ENCODE data around the gene HOMER1. TPM values are rescaled to one million over a fixed set of nuclear protein-coding genes. Genes with fewer than 3 reads are reported as not detected.
A peak's percentile ranks its signal among the peaks of the same experiment; 100 is the strongest.

The HOMER1 gene
- total and polyA plus RNA-seq, 2 of the 13 experiments (the other 11 are each of a cell fraction or from before 2014, with no cell fraction given): 5.3 to 24.8 TPM

DNA sequence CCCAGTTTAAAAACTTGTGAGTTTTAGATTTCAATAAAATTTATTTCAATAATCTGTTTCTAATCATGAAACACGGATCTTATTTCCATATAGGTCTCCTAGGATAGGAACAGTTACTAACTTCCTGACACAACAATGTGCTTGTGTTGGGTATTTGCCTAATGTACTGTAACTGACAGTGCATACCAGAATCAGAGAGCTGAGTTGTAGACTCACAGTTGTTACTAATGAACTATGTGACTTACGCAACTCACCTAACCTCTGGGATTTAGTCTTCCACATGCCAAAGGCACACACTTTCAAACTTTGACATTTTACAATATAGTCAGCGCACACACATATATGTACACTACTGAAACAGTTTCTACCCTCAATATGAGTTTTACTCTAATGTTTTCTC, 77.7 kb downstream of the HOMER1 start (continued):
- TF ChIP-seq KDM3A (CRISPR knock-in tag; IDR thresholded peaks at IDR 0.05; ENCODE audit: low read depth): no peak
- TF ChIP-seq ZNF644 (CRISPR knock-in tag; IDR thresholded peaks at IDR 0.05; ENCODE audit: low read depth): peak; percentile 70
- TF ChIP-seq HNF4A (CRISPR knock-in tag; IDR thresholded peaks at IDR 0.05): peak; percentile 67
- TF ChIP-seq ZC3H4 (CRISPR knock-in tag; IDR thresholded peaks at IDR 0.05; ENCODE audit: borderline replicate concordance): no peak
- TF ChIP-seq, protein P1, sequence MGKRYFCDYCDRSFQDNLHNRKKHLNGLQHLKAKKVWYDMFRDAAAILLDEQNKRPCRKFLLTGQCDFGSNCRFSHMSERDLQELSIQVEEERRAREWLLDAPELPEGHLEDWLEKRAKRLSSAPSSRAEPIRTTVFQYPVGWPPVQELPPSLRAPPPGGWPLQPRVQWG (CRISPR knock-in tag; IDR thresholded peaks at IDR 0.05; ENCODE audit: borderline replicate concordance, low read depth): no peak
- TF ChIP-seq SYNCRIP (IDR thresholded peaks at IDR 0.05; ENCODE audit: insufficient read depth, low read depth, low read length): no peak
- no peak for TF ChIP-seq NFIB (CRISPR knock-in tag; IDR thresholded peaks at IDR 0.05; ENCODE audit: borderline replicate concordance)
- TF ChIP-seq CREB3 (CRISPR knock-in tag; IDR thresholded peaks at IDR 0.05): no peak
- TF ChIP-seq, protein P2, sequence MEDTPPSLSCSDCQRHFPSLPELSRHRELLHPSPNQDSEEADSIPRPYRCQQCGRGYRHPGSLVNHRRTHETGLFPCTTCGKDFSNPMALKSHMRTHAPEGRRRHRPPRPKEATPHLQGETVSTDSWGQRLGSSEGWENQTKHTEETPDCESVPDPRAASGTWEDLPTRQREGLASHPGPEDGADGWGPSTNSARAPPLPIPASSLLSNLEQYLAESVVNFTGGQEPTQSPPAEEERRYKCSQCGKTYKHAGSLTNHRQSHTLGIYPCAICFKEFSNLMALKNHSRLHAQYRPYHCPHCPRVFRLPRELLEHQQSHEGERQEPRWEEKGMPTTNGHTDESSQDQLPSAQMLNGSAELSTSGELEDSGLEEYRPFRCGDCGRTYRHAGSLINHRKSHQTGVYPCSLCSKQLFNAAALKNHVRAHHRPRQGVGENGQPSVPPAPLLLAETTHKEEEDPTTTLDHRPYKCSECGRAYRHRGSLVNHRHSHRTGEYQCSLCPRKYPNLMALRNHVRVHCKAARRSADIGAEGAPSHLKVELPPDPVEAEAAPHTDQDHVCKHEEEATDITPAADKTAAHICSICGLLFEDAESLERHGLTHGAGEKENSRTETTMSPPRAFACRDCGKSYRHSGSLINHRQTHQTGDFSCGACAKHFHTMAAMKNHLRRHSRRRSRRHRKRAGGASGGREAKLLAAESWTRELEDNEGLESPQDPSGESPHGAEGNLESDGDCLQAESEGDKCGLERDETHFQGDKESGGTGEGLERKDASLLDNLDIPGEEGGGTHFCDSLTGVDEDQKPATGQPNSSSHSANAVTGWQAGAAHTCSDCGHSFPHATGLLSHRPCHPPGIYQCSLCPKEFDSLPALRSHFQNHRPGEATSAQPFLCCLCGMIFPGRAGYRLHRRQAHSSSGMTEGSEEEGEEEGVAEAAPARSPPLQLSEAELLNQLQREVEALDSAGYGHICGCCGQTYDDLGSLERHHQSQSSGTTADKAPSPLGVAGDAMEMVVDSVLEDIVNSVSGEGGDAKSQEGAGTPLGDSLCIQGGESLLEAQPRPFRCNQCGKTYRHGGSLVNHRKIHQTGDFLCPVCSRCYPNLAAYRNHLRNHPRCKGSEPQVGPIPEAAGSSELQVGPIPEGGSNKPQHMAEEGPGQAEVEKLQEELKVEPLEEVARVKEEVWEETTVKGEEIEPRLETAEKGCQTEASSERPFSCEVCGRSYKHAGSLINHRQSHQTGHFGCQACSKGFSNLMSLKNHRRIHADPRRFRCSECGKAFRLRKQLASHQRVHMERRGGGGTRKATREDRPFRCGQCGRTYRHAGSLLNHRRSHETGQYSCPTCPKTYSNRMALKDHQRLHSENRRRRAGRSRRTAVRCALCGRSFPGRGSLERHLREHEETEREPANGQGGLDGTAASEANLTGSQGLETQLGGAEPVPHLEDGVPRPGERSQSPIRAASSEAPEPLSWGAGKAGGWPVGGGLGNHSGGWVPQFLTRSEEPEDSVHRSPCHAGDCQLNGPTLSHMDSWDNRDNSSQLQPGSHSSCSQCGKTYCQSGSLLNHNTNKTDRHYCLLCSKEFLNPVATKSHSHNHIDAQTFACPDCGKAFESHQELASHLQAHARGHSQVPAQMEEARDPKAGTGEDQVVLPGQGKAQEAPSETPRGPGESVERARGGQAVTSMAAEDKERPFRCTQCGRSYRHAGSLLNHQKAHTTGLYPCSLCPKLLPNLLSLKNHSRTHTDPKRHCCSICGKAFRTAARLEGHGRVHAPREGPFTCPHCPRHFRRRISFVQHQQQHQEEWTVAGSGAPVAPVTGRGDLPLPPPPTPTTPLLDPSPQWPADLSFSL (CRISPR knock-in tag; IDR thresholded peaks at IDR 0.05): peak; percentile 95
- peak; percentile 73 for TF ChIP-seq PHF5A (CRISPR knock-in tag; IDR thresholded peaks at IDR 0.05; ENCODE audit: low read depth, unreplicated experiment)
- no peak for TF ChIP-seq ZBTB7A (CRISPR knock-in tag; IDR thresholded peaks at IDR 0.05)
- TF ChIP-seq ZNF335 (CRISPR knock-in tag; IDR thresholded peaks at IDR 0.05): no peak
- TF ChIP-seq MTA1 (CRISPR knock-in tag; IDR thresholded peaks at IDR 0.05; ENCODE audit: borderline replicate concordance): no peak
- TF ChIP-seq RNF2 (conservative IDR thresholded peaks at IDR 0.05; ENCODE audit: low read depth): no peak
- TF ChIP-seq TRAFD1 (CRISPR knock-in tag; IDR thresholded peaks at IDR 0.05; ENCODE audit: borderline replicate concordance): no peak
- no peak for TF ChIP-seq ZNF432 (CRISPR knock-in tag; IDR thresholded peaks at IDR 0.05; ENCODE audit: borderline replicate concordance)
- TF ChIP-seq, protein P3, sequence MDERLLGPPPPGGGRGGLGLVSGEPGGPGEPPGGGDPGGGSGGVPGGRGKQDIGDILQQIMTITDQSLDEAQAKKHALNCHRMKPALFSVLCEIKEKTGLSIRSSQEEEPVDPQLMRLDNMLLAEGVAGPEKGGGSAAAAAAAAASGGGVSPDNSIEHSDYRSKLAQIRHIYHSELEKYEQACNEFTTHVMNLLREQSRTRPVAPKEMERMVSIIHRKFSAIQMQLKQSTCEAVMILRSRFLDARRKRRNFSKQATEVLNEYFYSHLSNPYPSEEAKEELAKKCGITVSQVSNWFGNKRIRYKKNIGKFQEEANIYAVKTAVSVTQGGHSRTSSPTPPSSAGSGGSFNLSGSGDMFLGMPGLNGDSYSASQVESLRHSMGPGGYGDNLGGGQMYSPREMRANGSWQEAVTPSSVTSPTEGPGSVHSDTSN (CRISPR knock-in tag; IDR thresholded peaks at IDR 0.05): no peak
- TF ChIP-seq, protein P4, sequence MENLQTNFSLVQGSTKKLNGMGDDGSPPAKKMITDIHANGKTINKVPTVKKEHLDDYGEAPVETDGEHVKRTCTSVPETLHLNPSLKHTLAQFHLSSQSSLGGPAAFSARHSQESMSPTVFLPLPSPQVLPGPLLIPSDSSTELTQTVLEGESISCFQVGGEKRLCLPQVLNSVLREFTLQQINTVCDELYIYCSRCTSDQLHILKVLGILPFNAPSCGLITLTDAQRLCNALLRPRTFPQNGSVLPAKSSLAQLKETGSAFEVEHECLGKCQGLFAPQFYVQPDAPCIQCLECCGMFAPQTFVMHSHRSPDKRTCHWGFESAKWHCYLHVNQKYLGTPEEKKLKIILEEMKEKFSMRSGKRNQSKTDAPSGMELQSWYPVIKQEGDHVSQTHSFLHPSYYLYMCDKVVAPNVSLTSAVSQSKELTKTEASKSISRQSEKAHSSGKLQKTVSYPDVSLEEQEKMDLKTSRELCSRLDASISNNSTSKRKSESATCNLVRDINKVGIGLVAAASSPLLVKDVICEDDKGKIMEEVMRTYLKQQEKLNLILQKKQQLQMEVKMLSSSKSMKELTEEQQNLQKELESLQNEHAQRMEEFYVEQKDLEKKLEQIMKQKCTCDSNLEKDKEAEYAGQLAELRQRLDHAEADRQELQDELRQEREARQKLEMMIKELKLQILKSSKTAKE (CRISPR knock-in tag; IDR thresholded peaks at IDR 0.05; ENCODE audit: borderline replicate concordance): no peak
